ENCODE data around the gene MKKS. TPM values are rescaled to one million over a fixed set of nuclear protein-coding genes. Genes with fewer than 3 reads are reported as not detected.

Gene MKKS
- total RNA-seq (2022; extraction: Qiagen RNA extraction) = 18.9 to 21.7 TPM (median 20.3 TPM) in 5 replicates

GRCh38 chr20:10433623-10434466 is at the start of gene MKKS:
Gene MKKS (minus strand): TSS chr20:10434222. CDS start chr20:10413514, 20,708 bp downstream.

DNA sequence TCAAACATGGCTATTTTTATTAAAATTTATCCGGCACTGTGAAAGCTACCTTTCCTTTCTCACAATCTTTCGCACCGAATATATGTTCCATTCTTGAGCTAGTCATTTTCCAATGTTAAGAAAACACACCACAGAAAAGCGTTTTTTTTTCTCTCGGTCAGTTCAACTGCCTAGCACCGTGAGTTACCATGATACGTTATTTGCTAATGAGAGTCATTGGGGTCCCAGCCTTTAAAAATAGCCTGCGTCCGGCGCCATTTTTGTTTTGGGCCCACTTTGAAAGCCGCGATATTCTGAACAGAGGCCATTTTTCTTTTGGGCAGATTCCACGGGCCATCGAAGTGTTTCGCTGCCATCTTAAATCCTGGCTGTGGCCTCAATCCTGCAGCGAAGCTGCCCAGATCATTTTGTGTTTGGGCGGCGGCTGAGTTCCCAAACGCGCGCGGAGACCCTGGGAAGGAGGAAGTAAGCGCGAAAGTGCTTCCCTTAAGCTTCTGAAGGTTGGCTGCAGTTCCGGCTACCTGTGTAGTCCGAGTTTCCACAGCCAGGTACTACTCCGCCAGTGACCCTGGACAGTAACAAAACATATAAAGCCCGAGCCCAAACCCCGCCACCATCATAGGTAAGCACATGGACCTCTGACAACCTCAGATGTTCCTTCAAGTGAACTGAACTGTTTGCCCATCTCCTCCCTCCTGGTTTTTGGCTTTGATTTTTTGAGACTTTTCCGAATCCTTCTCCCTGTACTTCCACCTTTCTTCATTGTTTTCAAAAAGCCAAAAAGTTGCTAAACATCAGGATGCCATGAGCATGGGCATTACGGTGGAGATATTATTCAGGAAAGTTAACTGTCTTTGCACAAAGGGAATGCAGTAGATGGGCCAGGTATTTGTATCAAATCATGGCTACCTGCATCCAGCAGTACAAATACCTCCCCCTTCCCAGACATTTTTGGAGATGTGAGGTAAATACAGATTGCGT is 1.1 kb upstream of the MKKS start, which contains the start of gene SLX4IP:
Gene SLX4IP (plus strand): TSS at position 474 of the 981 bp plus-strand sequence. CDS start 22,900 bp downstream, outside the sequence.

Other genes starting within 250 kb of the MKKS start
- gene SNAP25, start 215.4 kb downstream of the MKKS start, total RNA-seq (2022; extraction: Qiagen RNA extraction) = 14.2 to 19.0 TPM (median 18.4 TPM) in 5 replicates
- gene SLX4IP, start 1.1 kb upstream of the MKKS start, total RNA-seq (2022; extraction: Qiagen RNA extraction) = 2.2 to 3.0 TPM (median 2.7 TPM) in 5 replicates
- 32.8 to 46.3 TPM (median 41.2 TPM) in 5 replicates for gene JAG1, start 239.8 kb upstream of the MKKS start, total RNA-seq (2022; extraction: Qiagen RNA extraction)

Measured in A549 treated with CORT108297 at 1 μM for 4 hours (cell line).